ENCODE measurements around the gene TLCD2.
A peak's percentile ranks its signal among the peaks of the same experiment; 100 is the strongest.
"Not testable (repeated sequence)": the region's sequence is repeated elsewhere in the genome, so short reads cannot be mapped to it uniquely, and the experiment has no call there.

Gene TLCD2

DNA sequence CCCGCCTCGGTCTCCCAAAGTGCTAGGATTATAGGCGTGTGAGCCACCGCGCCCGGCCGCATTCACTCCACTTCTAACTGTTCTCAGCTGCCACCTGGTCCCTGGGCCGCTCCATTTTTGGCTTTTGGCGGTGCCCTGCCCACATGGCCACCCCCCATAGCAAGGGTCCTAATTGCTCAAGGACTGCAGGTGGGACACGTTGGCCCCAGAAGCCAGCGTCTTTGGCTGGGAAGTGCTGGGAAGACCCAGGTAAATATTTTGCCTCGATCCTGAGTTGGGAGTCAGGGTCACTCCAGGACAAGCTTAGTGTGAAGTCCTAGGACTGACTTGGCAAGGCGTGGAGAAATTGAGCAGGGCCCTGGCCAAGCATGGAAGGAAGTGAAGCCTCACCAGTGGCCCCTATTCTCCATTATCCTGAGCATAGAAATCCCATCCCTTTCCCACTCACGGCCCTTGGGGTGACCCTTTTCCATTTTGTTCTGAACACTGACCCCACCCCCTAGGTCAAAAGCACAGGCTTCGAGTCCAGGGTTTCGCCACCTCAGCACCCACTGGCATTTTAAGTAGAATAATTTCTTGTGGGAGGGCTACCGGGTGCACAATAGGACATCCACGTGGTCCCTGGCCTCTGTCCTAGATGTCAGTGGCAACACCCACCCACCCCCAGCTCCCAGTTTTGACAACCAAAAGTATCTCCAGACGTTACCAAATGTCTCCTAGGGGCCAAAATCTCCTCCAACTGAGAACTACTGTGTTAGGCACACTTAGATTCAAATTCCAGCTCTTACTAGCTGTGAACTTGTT, 8.4 kb upstream of the TLCD2 start:
- no peak for DNase-seq (ENCODE audit: insufficient read length, low spot score)
- FAIRE-seq, result no peak

DNA sequence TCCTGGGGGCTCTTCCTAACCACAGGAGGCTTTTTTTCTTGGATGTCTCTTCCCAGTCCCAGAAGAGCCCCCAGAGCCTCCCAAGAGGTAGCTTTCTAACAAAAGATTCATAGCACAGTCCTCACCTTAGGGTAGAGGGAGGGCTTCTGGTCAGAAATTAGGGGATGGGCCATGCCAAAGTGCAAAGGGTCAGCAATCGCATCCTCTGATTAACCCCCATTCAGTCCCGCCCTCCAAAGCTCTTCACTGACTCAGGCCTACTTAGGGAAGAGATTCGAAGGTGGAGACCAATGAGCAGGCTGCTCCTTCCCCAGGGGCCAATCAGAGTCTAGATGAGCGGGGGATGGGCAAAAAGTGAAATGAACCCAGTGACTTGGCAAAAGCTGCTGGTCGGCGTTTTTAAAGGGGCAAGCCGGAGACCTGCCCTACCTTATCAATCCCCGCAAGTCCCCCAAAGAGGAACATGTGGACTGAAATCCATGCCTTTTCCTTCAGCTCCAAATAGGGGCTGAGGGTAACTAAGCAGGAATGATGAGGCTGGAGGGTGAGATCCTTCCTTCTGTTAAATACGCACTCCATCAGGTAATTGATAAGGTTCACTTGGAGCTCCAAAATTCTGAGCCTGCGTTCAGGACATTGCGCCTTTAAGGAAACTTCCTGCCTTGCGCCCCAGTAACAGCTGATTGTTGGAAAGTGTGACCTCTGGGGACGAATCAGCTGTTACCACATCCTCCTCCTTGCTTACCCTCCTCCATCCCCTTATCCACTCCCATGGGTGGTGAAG, 6.9 kb upstream of the TLCD2 start:
- FAIRE-seq (peak; percentile 95), DNase-seq (ENCODE audit: insufficient read length, low spot score) (peak; percentile 99)

DNA sequence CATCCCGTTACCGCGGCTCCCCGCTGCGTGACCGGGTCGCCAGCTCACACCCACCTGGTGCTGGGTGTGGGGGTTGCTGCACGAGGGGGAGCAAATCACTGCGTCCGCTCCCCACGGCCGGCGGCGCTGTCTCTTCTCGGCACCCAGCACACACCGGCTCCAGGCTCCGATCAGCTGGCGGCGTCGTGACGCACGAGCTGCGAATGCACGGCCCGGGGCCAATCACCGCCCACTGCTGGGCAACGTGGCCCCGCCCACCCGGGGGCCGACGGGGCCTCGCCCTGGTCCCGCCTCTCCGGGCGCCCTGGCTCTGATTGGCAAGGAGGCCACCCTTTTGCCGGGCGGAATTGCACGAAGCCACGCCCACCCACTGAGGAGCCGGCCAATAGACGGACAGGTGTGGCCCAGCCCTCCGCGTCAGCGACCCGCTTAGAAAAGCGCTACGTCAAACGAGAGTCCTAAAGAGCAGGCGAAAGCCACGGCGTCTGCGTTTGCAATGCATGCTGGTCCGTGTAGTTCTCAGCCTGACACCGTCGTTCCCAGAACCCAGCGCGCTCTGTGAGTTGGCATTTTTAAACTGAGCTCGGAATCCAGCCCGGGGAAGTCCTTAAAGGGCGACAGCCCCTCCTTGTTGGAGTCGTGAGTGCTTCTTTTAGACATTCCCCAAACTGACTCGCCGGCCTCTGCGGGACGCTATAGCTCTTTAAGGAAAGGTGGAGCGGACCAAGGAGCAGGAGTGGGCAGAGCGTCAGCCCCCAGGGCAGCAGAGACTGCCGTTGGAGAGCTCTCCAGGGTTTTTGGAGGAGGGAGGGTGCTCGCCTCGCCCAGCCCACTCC, 6.1 kb upstream of the TLCD2 start:
- DNase-seq (ENCODE audit: insufficient read length, low spot score), result peak; percentile 100
- peak; percentile 98 for FAIRE-seq

DNA sequence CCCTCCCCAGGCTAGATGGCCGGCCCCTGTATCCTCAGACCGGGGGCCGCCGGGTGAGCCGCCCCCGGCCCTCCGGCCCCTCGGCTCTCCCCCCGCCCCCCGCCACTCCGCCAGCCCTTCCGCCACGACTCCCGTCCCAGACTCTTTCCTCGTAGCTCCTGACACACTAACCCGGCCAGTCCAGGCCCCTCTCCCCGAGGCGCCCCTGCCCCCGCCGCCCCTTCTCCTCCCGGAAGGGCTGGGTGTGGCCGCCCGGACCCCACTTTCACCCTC, 5.6 kb upstream of the TLCD2 start:
- DNase-seq (ENCODE audit: insufficient read length, low spot score) (no peak), FAIRE-seq (no peak)

DNA sequence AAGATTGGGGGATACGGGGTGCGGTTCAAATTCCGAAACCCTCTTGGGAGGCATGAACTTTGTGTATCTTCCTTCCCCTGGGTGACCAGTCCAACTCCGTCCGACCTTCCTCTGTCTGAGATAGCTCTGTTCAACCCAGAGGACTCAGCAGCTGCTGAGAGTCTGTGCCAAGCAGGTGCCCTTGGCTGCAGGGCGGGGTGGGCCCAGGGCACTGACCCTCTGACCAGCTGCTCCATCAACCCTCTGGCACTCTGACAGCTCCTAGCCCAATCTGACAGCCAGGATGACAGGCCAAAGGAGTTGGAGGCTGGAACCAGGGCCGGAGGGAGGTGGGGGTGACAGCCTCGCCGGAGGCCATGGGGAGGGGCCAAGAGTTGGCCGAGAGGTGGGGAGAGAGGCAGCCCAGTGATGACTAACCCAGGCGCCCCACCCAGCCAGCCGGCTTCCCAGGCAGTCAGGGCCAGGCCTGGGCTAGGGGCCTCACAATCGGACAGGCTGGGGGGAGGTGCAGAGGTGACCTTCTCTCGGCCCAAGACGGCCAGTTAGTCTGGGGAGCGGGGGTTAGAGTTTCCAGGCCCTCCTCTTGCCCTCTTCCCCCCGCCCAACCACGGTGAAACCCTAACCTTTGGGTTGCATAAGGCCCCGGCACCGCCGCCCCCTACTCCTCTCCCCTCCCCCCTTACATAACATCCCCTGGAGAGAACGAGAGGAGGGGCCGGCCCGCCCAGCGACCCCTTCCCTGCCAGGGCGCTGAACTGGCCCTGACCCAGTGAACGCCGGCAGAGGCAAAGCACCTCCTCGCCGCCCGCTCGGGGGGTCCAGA, 5.0 kb upstream of the TLCD2 start:
- FAIRE-seq (peak; percentile 94), DNase-seq (ENCODE audit: insufficient read length, low spot score) (peak; percentile 77)

DNA sequence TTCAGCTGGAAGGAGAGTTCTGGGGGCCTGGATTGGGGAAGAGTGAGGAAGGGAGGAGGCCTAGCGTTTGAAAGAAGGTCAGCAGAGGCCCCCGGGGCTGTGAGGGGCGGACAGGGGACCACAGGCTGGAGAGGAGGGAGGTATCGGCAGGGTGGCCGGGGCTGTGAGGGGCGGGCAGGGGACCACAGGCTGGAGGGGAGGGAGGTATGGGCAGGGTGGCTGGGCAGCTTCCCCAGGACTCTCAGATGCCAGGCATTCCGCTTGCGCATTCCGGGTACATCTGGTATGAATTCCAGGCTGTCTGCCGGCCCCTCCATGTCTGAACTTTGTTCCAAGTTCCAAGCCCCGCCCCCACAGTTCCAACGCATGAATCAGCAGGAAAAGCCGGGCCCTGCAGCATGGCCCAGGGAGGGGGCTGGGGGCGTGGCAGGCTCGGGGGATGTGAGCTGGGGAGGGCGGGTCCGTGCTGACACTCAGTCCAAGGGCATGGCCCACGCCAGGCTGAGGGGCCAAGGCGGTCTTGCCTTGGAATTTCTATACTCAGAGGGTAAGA, 4.3 kb upstream of the TLCD2 start:
- FAIRE-seq, result no peak
- peak; percentile 94 for DNase-seq (ENCODE audit: insufficient read length, low spot score)

DNA sequence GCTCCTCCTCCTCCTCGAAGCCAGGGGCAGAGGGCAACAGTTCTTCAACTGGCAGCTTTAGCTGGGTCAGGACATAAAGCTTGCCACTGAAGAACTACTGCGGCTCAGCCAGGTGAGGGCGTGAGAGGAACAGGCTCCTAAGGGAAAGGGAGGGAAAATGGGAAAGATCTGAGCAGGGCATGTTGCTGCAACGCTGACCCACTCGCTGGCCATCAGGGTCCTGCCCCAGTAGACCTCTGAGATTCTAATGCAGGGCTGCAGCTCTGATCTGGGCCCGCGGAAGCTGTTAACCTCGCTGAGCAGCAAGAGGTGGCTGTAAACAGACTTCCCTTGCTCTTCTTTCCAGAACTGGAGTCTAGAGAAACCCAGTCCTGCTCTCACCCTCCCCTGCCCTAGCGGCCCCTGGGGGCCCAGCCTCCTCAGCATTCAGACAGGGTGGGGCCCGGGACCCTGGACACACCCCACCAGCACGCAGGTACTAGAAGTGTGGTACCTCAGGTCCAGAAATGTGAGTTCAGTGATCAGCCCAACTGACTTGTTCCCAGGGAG, 3.8 kb upstream of the TLCD2 start:
- FAIRE-seq (peak; percentile 94), DNase-seq (ENCODE audit: insufficient read length, low spot score) (peak; percentile 83)

DNA sequence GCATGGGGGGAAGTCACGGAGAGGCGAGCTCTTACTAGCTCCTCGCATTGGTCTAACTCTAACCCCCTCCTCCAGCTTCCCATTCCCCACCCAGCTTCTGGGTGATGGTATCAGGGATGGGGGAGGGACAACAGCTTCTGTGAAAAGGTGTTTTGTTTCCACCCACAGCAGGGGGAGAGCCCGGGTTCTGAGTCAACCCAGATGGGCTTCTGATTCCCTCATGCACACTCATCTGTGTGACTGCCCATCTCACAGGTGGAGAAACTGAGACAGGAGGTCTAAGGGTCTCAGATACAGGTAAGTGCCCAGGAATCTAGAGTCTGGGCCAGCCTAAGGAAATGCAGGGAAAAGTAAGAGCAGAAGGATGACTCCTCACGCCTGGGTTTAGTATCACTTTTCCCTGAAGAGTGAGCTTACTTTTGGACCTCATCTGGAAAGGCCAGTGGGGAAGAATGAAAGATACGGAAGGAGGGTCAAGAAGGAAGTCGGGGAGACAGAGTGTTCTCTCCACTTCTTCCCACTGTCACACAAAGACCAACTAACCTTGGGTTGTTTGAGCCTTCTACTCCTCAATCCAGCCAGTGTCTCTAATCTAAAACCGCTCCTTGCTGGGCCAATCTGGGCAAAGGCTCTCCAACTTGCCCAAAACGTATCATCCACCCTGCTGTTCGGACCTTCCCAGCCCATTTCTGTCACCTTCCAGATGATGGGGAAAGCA, 3.1 kb upstream of the TLCD2 start:
- FAIRE-seq (no peak), DNase-seq (ENCODE audit: insufficient read length, low spot score) (no peak)

DNA sequence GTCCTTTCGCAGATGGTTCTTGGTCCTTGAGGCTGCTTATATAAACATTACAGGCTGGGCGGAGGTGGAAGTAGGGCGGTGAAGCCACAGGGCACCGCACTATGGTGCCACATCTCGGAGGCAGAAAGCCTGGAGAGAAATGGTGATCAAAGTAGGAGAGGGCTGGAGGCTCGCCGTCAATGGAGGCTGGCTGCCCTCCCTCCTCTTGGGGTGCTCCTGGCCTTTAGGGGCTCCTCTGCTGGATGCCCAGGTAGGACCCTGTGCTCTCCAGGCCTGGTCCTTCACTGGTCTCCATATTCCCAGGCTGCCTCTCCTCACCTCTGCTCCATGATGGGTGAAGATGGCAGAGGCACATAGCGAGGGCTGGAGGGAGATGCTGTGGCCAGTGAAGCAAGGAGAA, 2.1 kb upstream of the TLCD2 start:
- FAIRE-seq (no peak), DNase-seq (ENCODE audit: insufficient read length, low spot score) (no peak)

DNA sequence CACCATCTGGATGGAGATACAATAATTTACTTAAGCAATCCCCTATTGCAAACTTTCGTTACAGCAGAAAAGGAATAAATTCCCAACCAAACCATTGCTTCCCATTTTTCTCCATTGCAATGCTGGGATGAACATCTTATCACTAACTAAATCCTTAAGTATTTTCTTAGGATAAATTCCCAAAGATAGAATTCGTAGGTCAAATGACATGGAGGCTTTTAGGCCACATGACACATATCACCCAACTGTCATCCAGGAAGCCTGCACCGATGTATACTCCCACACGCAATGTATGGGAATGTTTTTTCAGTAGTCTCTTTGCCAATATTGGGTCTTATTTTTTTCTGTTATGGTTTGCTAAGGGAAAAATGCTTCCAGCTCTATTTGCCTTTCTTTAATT, 1.6 kb upstream of the TLCD2 start:
- FAIRE-seq, result no peak
- no peak for DNase-seq (ENCODE audit: insufficient read length, low spot score)

DNA sequence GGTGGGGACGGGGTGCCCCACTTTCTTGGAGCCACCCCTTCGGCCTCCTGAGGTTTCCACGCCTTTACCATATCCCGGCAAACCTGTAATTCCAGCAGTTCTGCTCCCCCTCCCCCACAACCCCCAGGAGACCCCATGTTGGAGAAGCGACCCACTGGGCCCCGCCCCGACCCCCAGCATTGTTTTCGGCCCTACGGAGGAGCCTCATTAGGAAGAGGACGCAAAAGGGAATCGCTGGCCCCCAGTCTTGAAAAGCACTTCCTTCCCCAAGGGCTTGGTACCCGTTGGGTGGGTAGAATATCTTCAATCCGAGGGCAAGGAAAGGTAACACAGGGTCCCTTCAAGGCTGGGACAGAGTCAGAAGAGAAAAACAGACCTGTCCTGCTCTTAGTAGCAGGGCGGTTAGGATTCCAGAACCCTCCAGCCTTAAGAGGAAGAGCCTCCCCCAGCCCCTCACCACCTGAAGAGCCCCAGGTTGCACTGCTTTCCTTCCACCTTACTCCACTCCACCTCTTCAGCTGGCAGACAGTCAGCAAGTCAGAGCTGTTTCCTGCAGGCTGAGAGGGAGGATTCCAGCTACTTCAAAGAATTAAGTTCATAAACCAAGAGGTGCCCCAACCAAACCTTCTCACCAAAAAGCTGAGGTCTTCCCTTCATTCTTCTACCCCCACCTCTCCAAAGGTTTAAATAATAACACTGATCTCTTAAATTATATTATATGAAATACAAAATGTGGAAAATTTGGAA, 803 bp upstream of the TLCD2 start:
- FAIRE-seq, result no peak
- no peak for DNase-seq (ENCODE audit: insufficient read length, low spot score)

DNA sequence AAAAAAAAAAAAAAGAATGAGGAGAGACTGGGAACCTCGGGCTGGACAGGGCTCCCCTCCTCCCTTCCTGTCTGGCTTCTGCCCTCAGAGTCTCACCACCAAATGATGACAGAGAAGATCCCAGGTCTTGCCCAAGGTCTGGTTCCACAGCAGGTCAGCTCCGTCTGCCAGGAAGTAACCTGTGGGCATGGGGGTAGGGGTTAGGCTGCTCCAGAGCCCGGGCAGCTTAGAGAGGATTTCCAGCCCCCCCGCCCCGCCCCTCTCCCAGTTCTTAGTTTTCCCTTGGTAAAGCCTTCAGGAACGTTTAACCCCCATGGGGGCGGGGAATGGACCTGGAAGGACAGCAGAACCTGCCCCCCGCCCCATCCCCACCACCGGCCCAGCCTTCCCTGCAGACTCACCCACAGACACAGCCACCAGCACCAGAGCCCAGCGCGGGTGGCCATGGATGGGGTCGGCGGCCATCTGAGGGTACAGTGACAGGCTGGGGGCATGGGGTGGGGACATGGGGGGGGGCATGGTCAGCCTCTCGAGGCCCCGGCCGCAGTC, 700 bp downstream of the TLCD2 start:
- FAIRE-seq (no peak), DNase-seq (ENCODE audit: insufficient read length, low spot score) (no peak)

DNA sequence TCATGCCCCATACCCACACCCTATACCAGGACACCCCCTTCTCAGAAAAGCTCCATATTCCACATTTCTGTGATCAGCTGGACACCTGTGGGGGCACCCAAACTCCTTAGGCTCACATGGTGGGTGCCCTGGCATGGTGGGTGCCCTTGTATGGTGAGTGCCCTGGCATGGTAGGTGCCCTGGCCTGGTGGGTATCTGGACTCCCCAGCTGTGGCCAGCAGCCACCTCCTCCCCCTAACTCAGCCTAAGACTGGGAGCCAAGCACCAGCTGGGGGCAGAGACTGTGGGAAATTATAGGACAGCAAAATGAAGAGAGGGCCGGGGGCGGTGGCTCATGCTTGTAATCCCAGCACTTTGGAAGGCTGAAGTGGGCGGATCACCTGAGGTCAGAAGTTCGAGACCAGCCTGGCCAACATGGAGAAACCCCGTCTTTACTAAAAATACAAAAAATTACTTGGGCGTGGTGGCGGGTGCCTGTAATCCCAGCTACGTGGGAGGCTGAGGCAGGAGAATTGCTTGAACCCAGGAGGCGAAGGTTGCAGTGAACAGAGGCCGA, 1.3 kb downstream of the TLCD2 start:
- not testable (repeated sequence) for FAIRE-seq

DNA sequence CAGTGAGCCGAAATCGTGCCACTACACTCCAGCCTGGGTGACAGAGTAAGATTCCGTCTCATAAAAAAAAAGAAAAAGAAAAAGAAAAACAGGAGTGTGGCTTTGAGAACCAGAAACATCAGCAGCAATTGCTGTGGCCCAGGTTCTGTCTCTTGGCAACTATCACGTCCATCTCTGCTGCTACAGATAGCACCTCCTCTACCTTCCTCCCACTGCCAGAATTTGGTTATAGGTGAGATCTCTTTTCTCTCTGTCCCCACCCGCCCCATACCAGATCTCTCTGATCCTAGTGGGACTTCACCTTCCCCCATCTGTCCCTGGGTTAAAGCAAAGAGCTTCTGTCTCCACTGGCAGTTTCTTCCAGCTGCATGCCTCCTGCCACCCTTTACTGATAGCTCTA, 3.1 kb downstream of the TLCD2 start:
- FAIRE-seq (no peak), DNase-seq (ENCODE audit: insufficient read length, low spot score) (no peak)

More for the DNA sequence above, 1.3 kb downstream of the TLCD2 start:
- DNase-seq (ENCODE audit: insufficient read length, low spot score), result not testable (repeated sequence)

DNA sequence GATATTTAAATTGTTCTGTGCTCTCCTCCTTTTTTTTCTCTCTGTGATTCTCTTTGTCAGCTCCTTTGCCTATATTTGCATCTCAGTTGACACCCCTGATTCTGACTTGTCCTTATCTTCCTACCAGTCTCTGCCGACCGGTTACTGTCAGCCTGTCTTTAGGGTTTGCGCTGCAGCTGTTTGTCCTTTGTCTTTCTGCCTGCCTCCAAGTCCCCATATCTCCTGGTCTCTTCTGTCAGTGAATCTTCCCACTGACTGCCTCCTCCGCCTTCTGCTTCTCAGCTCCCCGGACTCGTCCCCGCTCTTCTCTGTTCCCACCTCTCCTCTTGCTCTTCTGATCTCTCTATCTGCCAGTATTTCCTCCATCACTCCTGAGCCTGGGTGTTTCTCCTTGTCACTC, 5.2 kb downstream of the TLCD2 start:
- FAIRE-seq (no peak), DNase-seq (ENCODE audit: insufficient read length, low spot score) (no peak)

DNA sequence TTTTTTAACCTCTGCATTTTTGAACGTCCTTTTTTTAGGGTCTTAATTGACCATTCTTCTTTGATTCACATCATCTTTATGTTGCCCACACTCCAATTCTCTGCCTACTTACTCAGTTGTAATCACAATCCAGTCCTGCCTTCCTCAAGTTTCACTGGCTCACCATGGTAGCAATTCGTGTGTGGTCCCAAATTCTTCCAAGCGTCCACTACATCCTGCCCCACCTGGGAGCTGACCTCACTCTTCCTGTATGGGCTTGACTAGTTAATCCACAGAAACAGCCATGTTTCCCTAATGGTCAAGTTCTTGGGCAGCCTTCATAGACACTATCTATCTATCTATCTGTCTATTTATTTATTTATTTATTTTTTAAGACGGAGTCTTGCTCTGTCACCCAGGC, 7.1 kb downstream of the TLCD2 start:
- FAIRE-seq, result no peak
- no peak for DNase-seq (ENCODE audit: insufficient read length, low spot score)

DNA sequence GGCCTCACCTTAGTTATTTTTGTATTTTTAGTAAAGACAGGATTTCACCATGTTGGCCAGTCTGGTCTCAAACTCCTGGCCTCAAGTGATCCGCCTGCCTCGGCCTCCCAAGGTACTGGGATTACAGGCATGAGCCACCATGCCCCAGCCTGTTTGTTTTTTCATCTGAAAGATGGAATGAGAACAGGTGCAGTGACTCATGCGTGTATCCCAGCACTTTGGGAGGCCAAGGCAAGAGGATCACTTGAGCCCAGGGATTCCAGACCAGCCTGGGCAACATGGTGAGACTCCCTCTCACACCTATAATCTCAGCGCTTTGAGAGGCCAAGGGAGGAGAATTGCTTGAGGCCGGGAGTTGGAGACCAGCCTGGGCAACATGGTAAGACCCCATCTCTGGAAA, 10.3 kb downstream of the TLCD2 start:
- DNase-seq (ENCODE audit: insufficient read length, low spot score); FAIRE-seq: not testable (repeated sequence)

DNA sequence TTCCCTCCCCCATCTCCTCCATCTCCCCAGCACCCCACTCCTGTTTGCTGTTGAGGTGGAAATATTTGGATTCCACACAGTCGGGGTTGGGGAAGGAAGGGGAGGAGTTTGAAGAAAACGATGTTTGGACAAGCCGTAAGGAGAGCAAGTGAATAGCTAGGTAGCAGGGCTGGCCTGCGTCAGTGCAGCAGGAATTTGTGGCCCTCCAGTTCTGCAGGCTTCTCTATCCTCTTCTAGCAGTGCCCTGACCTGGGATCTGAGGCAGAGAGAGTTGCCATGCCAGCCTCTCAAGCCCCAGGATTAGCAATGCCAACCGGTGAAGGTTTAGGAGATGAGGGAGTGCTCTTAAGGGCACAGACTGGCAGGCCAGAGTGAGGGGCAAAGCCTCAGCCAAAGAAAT, 12.5 kb downstream of the TLCD2 start:
- FAIRE-seq (no peak), DNase-seq (ENCODE audit: insufficient read length, low spot score) (no peak)
